Uterus (tissue), 4 donors: Measurements from ENCODE around the gene UBXN2A. TPM values are rescaled to one million over a fixed set of nuclear protein-coding genes. Genes with fewer than 3 reads are reported as not detected.
A peak's percentile ranks its signal among the peaks of the same experiment; 100 is the strongest.

Experiments used
- DNase-seq, 2 donors: peaks; one replicate each; pipeline ENCODE4 v3.0.0-alpha.2; 2019 to 2020
- H3K27ac ChIP-seq, 2 donors: fragments of 200-600 bp; sonication (generic); 1 replicate in 1 of 2; 2 replicates in 1 of 2; pipeline ENCODE4 v1.5.1; 2016 to 2018
- H3K27me3 ChIP-seq, 2 donors: fragments of 200-600 bp; sonication (generic); one replicate each; pipeline ENCODE4 v1.5.1; 2018 to 2019; ENCODE audit warnings: control low read depth in 1 of 2
- H3K36me3 ChIP-seq, 2 donors: fragments of 200-600 bp; sonication (generic); one replicate each; pipeline ENCODE4 v1.5.1; 2019; ENCODE audit warnings: control low read depth in 1 of 2
- H3K4me1 ChIP-seq, 2 donors: fragments of 200-600 bp; sonication (generic); one replicate each; pipeline ENCODE4 v1.5.1; 2018 to 2019; ENCODE audit warnings: control low read depth in 1 of 2
- H3K4me3 ChIP-seq, 2 donors: fragments of 200-600 bp; sonication (generic); 1 replicate in 1 of 2; 2 replicates in 1 of 2; pipeline ENCODE4 v1.5.1; 2018 to 2019; ENCODE audit warnings: mild to moderate bottlenecking in 1 of 2
- H3K9me3 ChIP-seq, 2 donors: fragments of 200-600 bp; sonication (generic); one replicate each; pipeline ENCODE4 v1.5.1; 2019; ENCODE audit warnings: control low read depth in 1 of 2
- POLR2A ChIP-seq, 2 donors: fragments of 450-650 bp; IDR thresholded peaks; one replicate each; pipeline ENCODE4 v1.6.1; 2016; ENCODE audit warnings: antibody characterized with exemption in 2 of 2, mild to moderate bottlenecking in 1 of 2, moderate library complexity in 1 of 2
- intact Hi-C: fragments of 100-400 bp; cut with DNase I; formaldehyde crosslinking; loops from one replicate; pipeline ENCODE4 v1.15.1; 2023; ENCODE audit warnings: low total_unique reads
- total RNA-seq, 4 donors: library from RNA; depleted of rRNA in 3 of 4; stranded (reverse); fragments of >200 nt in 3 of 4; gene quantifications; one replicate each; pipeline versions ENCODE4 v1.1.0 to v1.2.4, GENCODE V29; 2014 to 2023
- TF ChIP-seq, protein P1 (sequence below), 4 experiments: fragments of 200-600 bp in 2 of 4; fragments of 450-650 bp in 2 of 4; sonication (generic) in 2 of 4; IDR thresholded peaks; one replicate each; pipeline ENCODE4 v1.5.1; 2016 to 2019; ENCODE audit warnings: antibody characterized with exemption in 4 of 4, mild to moderate bottlenecking in 2 of 4, moderate library complexity in 1 of 4
- donor health status: DM: yes; HTN: yes; CAD: no.

The UBXN2A gene
- total RNA-seq, 4 donors from 2014 or later: 16.8 to 36.4 (median 24.2) TPM

DNA sequence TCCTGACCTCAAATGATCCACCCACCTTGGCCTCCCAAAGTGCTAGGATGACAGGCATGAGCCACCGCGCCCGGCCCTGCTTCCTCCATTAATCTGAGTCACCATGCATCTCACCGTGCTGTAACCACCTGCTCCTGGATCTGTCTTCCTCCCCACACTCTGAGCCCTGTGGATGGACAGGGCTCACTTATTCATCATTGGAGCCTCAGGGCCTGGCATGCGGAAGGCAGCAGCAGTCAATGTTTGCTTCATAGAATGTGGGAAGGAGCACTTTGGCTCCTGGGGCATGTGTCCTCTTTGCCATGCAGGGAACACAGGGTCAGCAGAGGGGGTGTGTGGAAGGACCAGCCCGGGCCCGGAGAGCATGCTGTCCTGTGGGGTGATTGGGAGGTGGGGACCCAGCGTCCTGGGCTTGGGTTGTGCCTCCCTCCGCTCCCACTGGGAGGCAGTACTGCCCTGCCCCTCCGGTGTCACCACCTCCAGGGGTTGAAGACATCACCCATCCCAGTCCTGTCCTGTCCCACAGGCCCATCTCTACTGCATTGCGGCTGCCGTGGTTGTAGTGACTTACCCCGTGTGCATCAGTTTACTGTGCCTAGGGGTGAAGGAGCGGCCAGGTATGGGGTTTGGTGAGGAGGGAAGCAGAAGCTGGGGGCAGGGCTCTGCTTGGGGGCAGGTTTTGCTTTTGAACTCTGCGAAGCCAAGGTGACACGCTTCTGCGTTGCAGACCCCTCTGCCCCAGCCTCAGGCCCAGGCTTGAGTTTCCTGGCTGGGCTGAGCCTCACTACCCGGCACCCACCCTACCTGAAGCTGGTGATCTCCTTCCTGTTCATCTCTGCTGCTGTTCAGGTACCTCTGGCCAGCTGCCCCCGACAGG, 81.1 kb downstream of the UBXN2A start:
- DNase-seq: no peak
- H3K27me3 ChIP-seq: no peaks in the 10 kb centered on the region
- intact Hi-C loops: no loop called here
- no peak for TF ChIP-seq POLR2A (IDR thresholded peaks at IDR 0.05)
- TF ChIP-seq, protein P1, sequence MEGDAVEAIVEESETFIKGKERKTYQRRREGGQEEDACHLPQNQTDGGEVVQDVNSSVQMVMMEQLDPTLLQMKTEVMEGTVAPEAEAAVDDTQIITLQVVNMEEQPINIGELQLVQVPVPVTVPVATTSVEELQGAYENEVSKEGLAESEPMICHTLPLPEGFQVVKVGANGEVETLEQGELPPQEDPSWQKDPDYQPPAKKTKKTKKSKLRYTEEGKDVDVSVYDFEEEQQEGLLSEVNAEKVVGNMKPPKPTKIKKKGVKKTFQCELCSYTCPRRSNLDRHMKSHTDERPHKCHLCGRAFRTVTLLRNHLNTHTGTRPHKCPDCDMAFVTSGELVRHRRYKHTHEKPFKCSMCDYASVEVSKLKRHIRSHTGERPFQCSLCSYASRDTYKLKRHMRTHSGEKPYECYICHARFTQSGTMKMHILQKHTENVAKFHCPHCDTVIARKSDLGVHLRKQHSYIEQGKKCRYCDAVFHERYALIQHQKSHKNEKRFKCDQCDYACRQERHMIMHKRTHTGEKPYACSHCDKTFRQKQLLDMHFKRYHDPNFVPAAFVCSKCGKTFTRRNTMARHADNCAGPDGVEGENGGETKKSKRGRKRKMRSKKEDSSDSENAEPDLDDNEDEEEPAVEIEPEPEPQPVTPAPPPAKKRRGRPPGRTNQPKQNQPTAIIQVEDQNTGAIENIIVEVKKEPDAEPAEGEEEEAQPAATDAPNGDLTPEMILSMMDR (IDR thresholded peaks at IDR 0.05): no peak
- no peak overlapping the region for H3K27ac ChIP-seq
- no peaks in the 10 kb centered on the region for H3K36me3 ChIP-seq
- H3K4me3 ChIP-seq: no peak overlapping the region
- no peaks in the 10 kb centered on the region for H3K9me3 ChIP-seq
- no peaks in the 10 kb centered on the region for H3K4me1 ChIP-seq

DNA sequence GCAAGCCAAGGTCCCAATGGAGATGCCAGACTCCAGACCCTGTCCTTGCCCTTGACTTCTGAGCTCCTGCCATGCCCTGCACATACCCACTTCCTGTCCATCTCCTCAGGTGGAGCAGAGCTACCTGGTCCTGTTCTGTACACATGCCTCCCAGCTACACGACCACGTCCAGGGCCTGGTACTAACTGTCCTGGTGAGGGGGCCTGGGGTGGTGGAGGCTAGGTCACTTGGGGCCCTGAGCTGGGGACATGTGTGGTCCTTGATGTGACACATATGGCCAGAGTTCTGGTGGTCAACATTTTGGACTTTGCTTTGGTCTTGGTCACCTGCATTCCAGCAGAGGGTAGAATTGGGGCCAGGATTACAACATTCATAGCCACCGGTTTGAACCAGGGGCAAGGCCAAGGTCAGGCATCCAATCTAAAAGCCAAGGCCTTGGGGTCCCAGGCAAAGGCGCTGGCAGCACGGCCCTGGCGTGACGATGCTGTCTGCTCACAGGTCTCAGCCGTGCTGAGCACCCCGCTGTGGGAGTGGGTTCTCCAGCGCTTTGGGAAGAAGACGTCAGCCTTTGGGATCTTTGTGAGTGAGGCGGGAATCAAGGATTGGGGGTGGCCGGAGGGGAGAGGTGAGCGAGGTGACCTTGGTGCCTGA, 82.2 kb downstream of the UBXN2A start:
- no peak for DNase-seq
- Histone ChIP-seq H3K27me3 (no peaks in the 10 kb centered on the region), H3K4me1 (no peaks in the 10 kb centered on the region), H3K9me3 (no peaks in the 10 kb centered on the region), H3K27ac (no peak overlapping the region), H3K4me3 (no peak overlapping the region), H3K36me3 (no peaks in the 10 kb centered on the region)
- intact Hi-C loops: no loop called here
- no peak for TF ChIP-seq POLR2A (IDR thresholded peaks at IDR 0.05)
- TF ChIP-seq, protein P1 (IDR thresholded peaks at IDR 0.05): no peak

DNA sequence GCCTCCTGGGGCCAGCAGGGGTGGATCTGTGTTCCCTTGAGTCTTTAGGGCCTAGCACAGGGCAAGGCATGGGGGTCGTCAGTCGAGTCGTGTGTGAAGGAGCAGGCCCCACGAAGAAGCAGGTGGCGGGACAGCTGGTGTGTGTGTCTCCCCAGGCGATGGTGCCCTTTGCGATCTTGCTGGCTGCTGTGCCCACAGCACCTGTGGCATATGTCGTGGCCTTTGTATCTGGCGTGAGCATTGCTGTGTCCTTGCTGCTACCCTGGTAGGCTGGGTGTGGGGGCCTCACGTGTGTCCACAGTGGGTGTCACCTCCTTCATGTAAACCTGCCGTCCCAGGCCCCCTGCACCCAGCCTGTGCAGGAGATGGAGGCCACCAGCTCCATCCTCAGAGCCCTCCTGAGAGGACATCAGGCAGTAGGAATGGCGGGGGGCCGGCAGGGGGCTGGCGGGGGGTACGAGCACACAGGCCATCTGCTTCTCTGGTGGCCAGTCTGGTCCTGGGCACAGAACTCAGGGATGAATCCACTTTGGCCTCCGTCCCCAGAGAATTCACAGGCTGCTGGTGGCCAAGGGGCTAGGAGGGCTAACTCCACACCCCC, 82.8 kb downstream of the UBXN2A start:
- no peak for DNase-seq
- Histone ChIP-seq H3K9me3 (no peaks in the 10 kb centered on the region), H3K4me3 (no peak overlapping the region), H3K27me3 (no peaks in the 10 kb centered on the region), H3K27ac (no peak overlapping the region), H3K36me3 (no peaks in the 10 kb centered on the region), H3K4me1 (no peaks in the 10 kb centered on the region)
- intact Hi-C loops: no loop called here
- TF ChIP-seq, protein P1 (IDR thresholded peaks at IDR 0.05): no peak
- no peak for TF ChIP-seq POLR2A (IDR thresholded peaks at IDR 0.05)

DNA sequence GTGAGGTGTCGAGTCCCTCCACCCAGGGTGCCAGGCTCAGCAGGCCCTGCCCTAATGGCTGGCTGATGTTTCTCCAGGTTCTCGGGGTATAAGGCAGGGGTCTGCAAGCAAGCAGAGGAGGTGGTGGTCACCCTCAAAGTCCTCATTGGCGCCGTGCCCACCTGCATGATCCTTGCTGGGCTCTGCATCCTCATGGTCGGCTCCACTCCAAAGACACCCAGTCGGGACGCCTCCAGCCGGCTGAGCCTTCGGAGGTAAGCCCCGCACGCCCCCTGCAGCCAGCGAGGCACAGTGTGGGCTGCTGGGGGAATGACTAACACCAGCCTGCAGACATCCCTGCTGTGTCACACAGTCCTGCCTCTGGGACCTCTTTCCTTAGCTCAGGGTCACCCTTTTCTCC, 83.8 kb downstream of the UBXN2A start:
- no peak for DNase-seq
- H3K4me3 ChIP-seq: no peak overlapping the region
- H3K27me3 ChIP-seq: no peaks in the 10 kb centered on the region
- H3K36me3 ChIP-seq: no peaks in the 10 kb centered on the region
- intact Hi-C loops: no loop called here
- H3K9me3 ChIP-seq: no peaks in the 10 kb centered on the region
- H3K27ac ChIP-seq: no peak overlapping the region
- TF ChIP-seq POLR2A (IDR thresholded peaks at IDR 0.05): no peak
- TF ChIP-seq, protein P1 (IDR thresholded peaks at IDR 0.05): peak in 1 of 4 experiments; percentile 10
- H3K4me1 ChIP-seq: no peaks in the 10 kb centered on the region
